Measurements from ENCODE around the gene TMEM176B. TPM values are rescaled to one million over a fixed set of nuclear protein-coding genes. Genes with fewer than 3 reads are reported as not detected.
"Not testable (repeated sequence)": the region's sequence is repeated elsewhere in the genome, so short reads cannot be mapped to it uniquely, and the experiment has no call there.

The TMEM176B gene
- total RNA-seq, 1 donor from 2014 or later: not detected

- DNase-seq (ENCODE audit: low read depth): no peak
Measured at GRCh38 chr7:150791746-150792452, 8.3 kb downstream of the TMEM176B start.

- DNase-seq (ENCODE audit: low read depth): no peak
Measured at GRCh38 chr7:150791304-150791703, 8.9 kb downstream of the TMEM176B start.

- DNase-seq (ENCODE audit: low read depth): no peak
Measured at GRCh38 chr7:150790416-150791075, 9.6 kb downstream of the TMEM176B start.

- DNase-seq (ENCODE audit: low read depth): no peak
Measured at GRCh38 chr7:150788474-150789269, 11.5 kb downstream of the TMEM176B start.

- no peak for DNase-seq (ENCODE audit: low read depth)
Measured at GRCh38 chr7:150787321-150788281, 12.6 kb downstream of the TMEM176B start.

- peak; percentile 18 for DNase-seq (ENCODE audit: low read depth)
Measured at GRCh38 chr7:150784954-150785353, 15.2 kb downstream of the TMEM176B start.

- no peak for DNase-seq (ENCODE audit: low read depth)
Measured at GRCh38 chr7:150784120-150784736, 15.9 kb downstream of the TMEM176B start.

GRCh38 chr7:150781961-150782360 lies 18.2 kb downstream of the TMEM176B start:
- DNase-seq (ENCODE audit: low read depth): no peak

GRCh38 chr7:150781103-150781502 lies 19.1 kb downstream of the TMEM176B start:
- peak; percentile 41 for DNase-seq (ENCODE audit: low read depth)

GRCh38 chr7:150780292-150780691 lies 19.9 kb downstream of the TMEM176B start:
- DNase-seq (ENCODE audit: low read depth): no peak

- DNase-seq (ENCODE audit: low read depth): peak; percentile 76
Measured at GRCh38 chr7:150778738-150779301, 21.3 kb downstream of the TMEM176B start.

- DNase-seq (ENCODE audit: low read depth): no peak
Measured at GRCh38 chr7:150778014-150778737, 22.0 kb downstream of the TMEM176B start.

- not testable (repeated sequence) for DNase-seq (ENCODE audit: low read depth)
Measured at GRCh38 chr7:150774131-150774530, 26.0 kb downstream of the TMEM176B start.

GRCh38 chr7:150769768-150770167 lies 30.4 kb downstream of the TMEM176B start:
- DNase-seq (ENCODE audit: low read depth): no peak

- no peak for DNase-seq (ENCODE audit: low read depth)
Measured at GRCh38 chr7:150766334-150766709, 33.8 kb downstream of the TMEM176B start.

- DNase-seq (ENCODE audit: low read depth): no peak
Measured at GRCh38 chr7:150759479-150759878, 40.7 kb downstream of the TMEM176B start.

- DNase-seq (ENCODE audit: low read depth): peak; percentile 33
Measured at GRCh38 chr7:150756858-150757257, 43.3 kb downstream of the TMEM176B start.

GRCh38 chr7:150756166-150756565 lies 44.0 kb downstream of the TMEM176B start:
- no peak for DNase-seq (ENCODE audit: low read depth)

GRCh38 chr7:150755473-150756099 lies 44.6 kb downstream of the TMEM176B start:
- no peak for DNase-seq (ENCODE audit: low read depth)
